ENCODE data around the gene MALSU1. TPM values are rescaled to one million over a fixed set of nuclear protein-coding genes. Genes with fewer than 3 reads are reported as not detected.
A peak's percentile ranks its signal among the peaks of the same experiment; 100 is the strongest.

Gene MALSU1
- polyA plus RNA-seq, 1 of the 3 experiments (the other 2 are of a cell fraction), result 102 TPM

DNA sequence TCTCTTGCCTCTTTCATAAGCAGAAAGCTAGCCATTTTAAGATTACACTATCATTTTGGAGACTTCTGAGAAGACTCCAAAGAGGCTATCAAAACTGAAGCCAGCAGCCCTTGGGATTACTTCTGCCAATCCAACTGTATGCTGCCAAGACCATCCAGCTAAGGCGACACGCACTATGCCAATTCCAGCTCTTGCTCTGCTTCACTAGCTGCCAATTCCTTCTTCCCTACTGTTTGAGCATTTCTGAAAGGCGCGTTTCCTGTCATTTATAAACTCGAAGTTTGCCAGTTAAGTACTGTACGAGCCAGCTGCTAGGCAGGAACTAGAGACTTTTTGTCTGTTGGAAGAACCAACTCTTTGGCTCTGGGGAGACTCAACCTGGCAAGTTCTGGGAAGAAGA is 36.5 kb downstream of the MALSU1 start:
- 90% methylated on average over 6 of the region's 6 CpGs for WGBS (ENCODE audit: low lambda C conversion rate)
- ChIA-PET POLR2A (no interaction called here), CTCF (interaction anchor here (0.6 to 1.5 kb wide), 5 partner anchors 11 to 150 kb away, joined by 3 to 4 read pairs (median 3); no protein-coding TSS in a partner anchor)
- Histone ChIP-seq H3K9me2 (no peaks in the 10 kb centered on the region), H3K27ac (ENCODE audit: low read depth in 2 of 2, low read length in 1 of 2) (peak overlapping the region in 1 of 2 experiments; percentile 99; a peak in 2 of 4 replicates), H3K79me2 (ENCODE audit: insufficient read depth) (peaks cover 37% of the 10 kb centered on the region), H2AFZ (ENCODE audit: low read depth) (no peak overlapping the region), H3K36me3 (replicated peaks in 1 of 2; ENCODE audit: control insufficient read depth in 1 of 2, insufficient read depth in 2 of 2, low read length in 1 of 2) (peaks cover 51 to 67% of the 10 kb centered on the region in 2 experiments), H4K20me1 (ENCODE audit: insufficient read depth) (peaks cover 5% of the 10 kb centered on the region; the same call in 1 of the 2 replicates), H3K4me2 (peak overlapping the region; percentile 65), H3K4me3 (ENCODE audit: low read depth in 2 of 2, low read length in 1 of 2) (no peak overlapping the region), H3K27me3 (ENCODE audit: insufficient read depth) (no peaks in the 10 kb centered on the region), H3K9ac (no peak overlapping the region), H3K9me3 (peaks cover 10% of the 10 kb centered on the region; the same call in 1 of the 2 replicates), H3F3A (replicated peaks; ENCODE audit: insufficient read depth) (peaks cover 64% of the 10 kb centered on the region), H3K4me1 (ENCODE audit: control insufficient read depth in 1 of 2, insufficient read depth in 2 of 2, low read depth in 1 of 2, low read length in 1 of 2) (peaks cover 8 to 33% of the 10 kb centered on the region in 2 experiments)
- TF ChIP-seq RXRA (IDR thresholded peaks at IDR 0.05; ENCODE audit: borderline replicate concordance, low read depth) (no peak), FOXM1 (IDR thresholded peaks at IDR 0.05; ENCODE audit: low read depth) (no peak), RAD21 (IDR thresholded peaks at IDR 0.05; ENCODE audit: low read length) (no peak), FOXJ3 (CRISPR knock-in tag; IDR thresholded peaks at IDR 0.05) (no peak), FOSL2 (IDR thresholded peaks at IDR 0.05; ENCODE audit: borderline replicate concordance, low read depth) (no peak), TEAD4 (IDR thresholded peaks at IDR 0.05; ENCODE audit: borderline replicate concordance, insufficient read depth) (no peak), NFIC (IDR thresholded peaks at IDR 0.05; ENCODE audit: borderline replicate concordance) (no peak), ELF1 (IDR thresholded peaks at IDR 0.05) (no peak), EZH2phosphoT487 (IDR thresholded peaks at IDR 0.05; ENCODE audit: borderline replicate concordance, low read depth) (no peak), CHD2 (IDR thresholded peaks at IDR 0.05; ENCODE audit: low read length, partially characterized antibody) (no peak), RCOR1 (IDR thresholded peaks at IDR 0.05; ENCODE audit: low read length) (no peak)
- TF ChIP-seq, protein P1, sequence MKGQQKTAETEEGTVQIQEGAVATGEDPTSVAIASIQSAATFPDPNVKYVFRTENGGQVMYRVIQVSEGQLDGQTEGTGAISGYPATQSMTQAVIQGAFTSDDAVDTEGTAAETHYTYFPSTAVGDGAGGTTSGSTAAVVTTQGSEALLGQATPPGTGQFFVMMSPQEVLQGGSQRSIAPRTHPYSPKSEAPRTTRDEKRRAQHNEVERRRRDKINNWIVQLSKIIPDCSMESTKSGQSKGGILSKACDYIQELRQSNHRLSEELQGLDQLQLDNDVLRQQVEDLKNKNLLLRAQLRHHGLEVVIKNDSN (IDR thresholded peaks at IDR 0.05; ENCODE audit: borderline replicate concordance, low read depth), result no peak
- TF ChIP-seq, protein P2, sequence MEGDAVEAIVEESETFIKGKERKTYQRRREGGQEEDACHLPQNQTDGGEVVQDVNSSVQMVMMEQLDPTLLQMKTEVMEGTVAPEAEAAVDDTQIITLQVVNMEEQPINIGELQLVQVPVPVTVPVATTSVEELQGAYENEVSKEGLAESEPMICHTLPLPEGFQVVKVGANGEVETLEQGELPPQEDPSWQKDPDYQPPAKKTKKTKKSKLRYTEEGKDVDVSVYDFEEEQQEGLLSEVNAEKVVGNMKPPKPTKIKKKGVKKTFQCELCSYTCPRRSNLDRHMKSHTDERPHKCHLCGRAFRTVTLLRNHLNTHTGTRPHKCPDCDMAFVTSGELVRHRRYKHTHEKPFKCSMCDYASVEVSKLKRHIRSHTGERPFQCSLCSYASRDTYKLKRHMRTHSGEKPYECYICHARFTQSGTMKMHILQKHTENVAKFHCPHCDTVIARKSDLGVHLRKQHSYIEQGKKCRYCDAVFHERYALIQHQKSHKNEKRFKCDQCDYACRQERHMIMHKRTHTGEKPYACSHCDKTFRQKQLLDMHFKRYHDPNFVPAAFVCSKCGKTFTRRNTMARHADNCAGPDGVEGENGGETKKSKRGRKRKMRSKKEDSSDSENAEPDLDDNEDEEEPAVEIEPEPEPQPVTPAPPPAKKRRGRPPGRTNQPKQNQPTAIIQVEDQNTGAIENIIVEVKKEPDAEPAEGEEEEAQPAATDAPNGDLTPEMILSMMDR (IDR thresholded peaks at IDR 0.05), result no peak
- TF ChIP-seq, protein P3, sequence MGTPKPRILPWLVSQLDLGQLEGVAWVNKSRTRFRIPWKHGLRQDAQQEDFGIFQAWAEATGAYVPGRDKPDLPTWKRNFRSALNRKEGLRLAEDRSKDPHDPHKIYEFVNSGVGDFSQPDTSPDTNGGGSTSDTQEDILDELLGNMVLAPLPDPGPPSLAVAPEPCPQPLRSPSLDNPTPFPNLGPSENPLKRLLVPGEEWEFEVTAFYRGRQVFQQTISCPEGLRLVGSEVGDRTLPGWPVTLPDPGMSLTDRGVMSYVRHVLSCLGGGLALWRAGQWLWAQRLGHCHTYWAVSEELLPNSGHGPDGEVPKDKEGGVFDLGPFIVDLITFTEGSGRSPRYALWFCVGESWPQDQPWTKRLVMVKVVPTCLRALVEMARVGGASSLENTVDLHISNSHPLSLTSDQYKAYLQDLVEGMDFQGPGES (IDR thresholded peaks at IDR 0.05; ENCODE audit: low read depth, low read length), result no peak
- TF ChIP-seq, protein P4, sequence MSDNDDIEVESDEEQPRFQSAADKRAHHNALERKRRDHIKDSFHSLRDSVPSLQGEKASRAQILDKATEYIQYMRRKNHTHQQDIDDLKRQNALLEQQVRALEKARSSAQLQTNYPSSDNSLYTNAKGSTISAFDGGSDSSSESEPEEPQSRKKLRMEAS (IDR thresholded peaks at IDR 0.05; ENCODE audit: low read depth), result no peak
- DNase-seq, result no peak
